Activated T-helper 2 cell treated with anti-CD3 and anti-CD28 coated beads, Interferon-gamma antibody, Interleukin-2, Interleukin-4, amounts not matched to agents 10 μg/mL and 5 μg/mL and 100 μg/mL, durations not matched to agents 14 hours and 24 hours and 36 hours (primary cell): ENCODE data around the gene PRKAG2. TPM values are rescaled to one million over a fixed set of nuclear protein-coding genes. Genes with fewer than 3 reads are reported as not detected.
"Not testable (repeated sequence)": the region's sequence is repeated elsewhere in the genome, so short reads cannot be mapped to it uniquely, and the experiment has no call there.

Source experiments
- DNase-seq: peaks from one replicate; pipeline ENCODE4 v3.0.0; 2021; ENCODE audit warnings: low spot score
- H3K27ac Mint-ChIP-seq: one replicate; pipeline ENCODE4 v1.8.0; 2021; ENCODE audit warnings: mixed read lengths
- H3K27me3 Mint-ChIP-seq: one replicate; pipeline ENCODE4 v1.8.0; 2021; ENCODE audit warnings: low read depth, mixed read lengths
- H3K36me3 Mint-ChIP-seq: one replicate; pipeline ENCODE4 v1.8.0; 2021; ENCODE audit warnings: low read depth, mixed read lengths
- H3K4me1 Mint-ChIP-seq: one replicate; pipeline ENCODE4 v1.8.0; 2021; ENCODE audit warnings: low read depth, mixed read lengths
- H3K4me3 Mint-ChIP-seq: one replicate; pipeline ENCODE4 v1.8.0; 2021; ENCODE audit warnings: low read depth, mild to moderate bottlenecking, moderate library complexity, mixed read lengths
- H3K9me3 Mint-ChIP-seq: one replicate; pipeline ENCODE4 v1.8.0; 2021; ENCODE audit warnings: mixed read lengths
- intact Hi-C: fragments of 100-400 bp; cut with micrococcal nuclease; formaldehyde crosslinking; loops from one replicate; pipeline ENCODE4 v1.15.1; 2023
- total RNA-seq: library from RNA; stranded (reverse); gene quantifications from 2 replicates; pipeline ENCODE4 v1.2.3, GENCODE V29; 2022

PRKAG2 gene
- total RNA-seq, 1 donor from 2014 or later: 14.9 TPM

DNA sequence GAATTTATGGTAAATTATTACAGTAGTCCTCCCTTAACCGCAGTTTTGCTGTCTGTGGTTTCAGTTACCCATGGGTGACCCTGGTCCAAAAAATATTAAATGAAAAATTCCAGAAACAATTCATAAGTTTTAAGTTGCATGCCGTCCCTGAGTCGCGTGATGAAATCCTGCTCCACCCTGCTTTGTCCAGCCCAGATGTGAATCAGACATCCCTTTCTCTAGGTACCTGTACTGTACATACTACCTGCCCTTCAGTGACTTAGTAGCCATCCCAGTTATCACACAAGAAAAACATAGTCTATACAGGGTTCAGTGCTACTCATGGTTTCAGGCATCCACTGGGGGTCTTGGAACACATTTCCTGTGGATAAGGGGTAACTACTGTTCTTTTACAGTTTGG, 336.8 kb downstream of the PRKAG2 start:
- no peak overlapping the region for H3K4me3 Mint-ChIP-seq
- intact Hi-C loops: no loop called here
- no peak for DNase-seq
- no peak overlapping the region for H3K27ac Mint-ChIP-seq
- H3K9me3 Mint-ChIP-seq: no peaks in the 10 kb centered on the region
- peaks cover 3% of the 10 kb centered on the region for H3K4me1 Mint-ChIP-seq
- H3K27me3 Mint-ChIP-seq: peaks cover 29% of the 10 kb centered on the region
- no peaks in the 10 kb centered on the region for H3K36me3 Mint-ChIP-seq

GRCh38 chr7:151539088-151539671, 337.7 kb downstream of the PRKAG2 start:
- peaks cover 29% of the 10 kb centered on the region for H3K27me3 Mint-ChIP-seq
- intact Hi-C loops: no loop called here
- H3K27ac Mint-ChIP-seq: no peak overlapping the region
- no peaks in the 10 kb centered on the region for H3K9me3 Mint-ChIP-seq
- H3K4me3 Mint-ChIP-seq: no peak overlapping the region
- no peaks in the 10 kb centered on the region for H3K36me3 Mint-ChIP-seq
- no peak for DNase-seq
- H3K4me1 Mint-ChIP-seq: peaks cover 3% of the 10 kb centered on the region

DNA sequence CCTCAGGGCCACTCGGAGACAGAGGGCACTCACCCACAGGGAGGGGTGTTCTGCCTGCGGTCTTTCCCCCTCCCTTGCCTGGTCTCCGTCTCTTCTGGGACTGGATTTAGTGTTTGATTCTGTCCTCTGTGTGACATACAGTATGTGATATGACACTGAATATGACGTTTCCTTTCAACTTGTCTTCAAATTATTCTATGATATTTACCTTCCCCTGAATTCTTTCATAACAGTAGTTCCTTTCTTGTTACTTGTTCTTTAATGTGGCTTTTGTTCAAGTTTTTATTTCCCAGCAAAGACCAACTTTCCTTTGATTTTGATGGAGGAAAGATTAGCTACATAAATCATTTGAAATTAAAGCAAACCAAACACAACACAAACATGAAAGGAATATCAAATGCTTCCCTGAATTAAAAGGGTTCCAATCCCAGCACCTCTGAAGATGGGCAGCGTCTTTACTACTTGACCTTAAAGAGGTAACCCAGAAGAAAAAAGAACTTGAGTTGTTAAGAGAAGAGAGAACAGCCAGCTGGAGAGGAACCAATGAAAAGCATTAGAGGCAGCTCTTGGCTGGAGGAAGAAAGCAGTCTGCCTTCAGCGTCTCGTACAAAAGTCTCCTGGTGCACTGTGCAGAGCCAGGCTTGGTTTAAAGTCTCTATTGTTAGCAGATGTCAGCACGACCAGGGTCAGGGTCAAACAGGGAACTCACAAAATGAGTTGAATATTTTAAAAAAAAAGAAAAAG, 338.9 kb downstream of the PRKAG2 start:
- Mint-ChIP-seq H3K27ac (no peak overlapping the region), H3K4me3 (no peak overlapping the region), H3K9me3 (no peaks in the 10 kb centered on the region), H3K36me3 (no peaks in the 10 kb centered on the region), H3K27me3 (peaks cover 23% of the 10 kb centered on the region), H3K4me1 (peaks cover 3% of the 10 kb centered on the region)
- no peak for DNase-seq
- intact Hi-C loops: no loop called here

DNA sequence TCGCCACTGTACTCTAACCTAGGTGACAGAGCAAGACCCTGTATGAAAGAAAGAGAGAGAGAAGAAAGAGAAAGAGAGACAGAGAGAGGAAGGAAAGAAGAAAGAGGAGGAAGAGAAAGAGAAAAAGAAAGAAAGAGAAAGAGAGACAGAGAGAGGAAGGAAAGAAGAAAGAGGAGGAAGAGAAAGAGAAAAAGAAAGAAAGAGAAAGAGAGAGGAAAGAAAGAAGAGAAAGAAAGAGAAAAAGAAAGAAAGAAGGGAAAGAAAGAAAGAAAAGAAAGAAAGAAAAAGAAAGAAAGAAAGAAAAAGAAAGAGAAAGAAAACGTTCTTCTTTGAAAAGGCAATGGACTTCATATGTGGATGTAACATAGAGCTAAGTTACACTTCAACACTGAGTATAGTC, 340.7 kb downstream of the PRKAG2 start:
- H3K27ac Mint-ChIP-seq, DNase-seq, H3K36me3 Mint-ChIP-seq, H3K9me3 Mint-ChIP-seq, H3K4me1 Mint-ChIP-seq, intact Hi-C loops, H3K4me3 Mint-ChIP-seq: not testable (repeated sequence)
- H3K27me3 Mint-ChIP-seq: peaks cover 23% of the 10 kb centered on the region

DNA sequence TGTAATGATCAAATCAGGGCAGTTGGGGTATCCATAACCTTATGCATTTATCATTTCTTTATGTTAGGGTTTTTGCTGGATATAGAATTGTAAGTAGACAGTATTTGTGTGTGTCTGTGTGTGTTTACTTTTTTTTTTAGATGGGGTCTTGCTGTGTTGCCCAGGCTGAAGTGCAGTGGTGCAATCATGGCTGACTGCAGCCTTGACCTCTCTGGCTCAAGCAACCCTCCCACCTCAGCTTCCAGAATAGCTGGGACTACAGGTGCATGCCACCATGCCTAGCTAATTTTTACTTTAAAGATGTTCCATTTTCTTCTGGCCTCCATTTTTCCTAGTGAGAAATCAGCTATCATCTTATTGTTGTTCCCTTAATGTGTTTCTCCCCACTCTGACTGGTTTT, 347.1 kb downstream of the PRKAG2 start:
- intact Hi-C loops: loop anchor here (10.0 kb wide), 1 partner anchor 1145 kb away; the partner anchor contains the start of gene XRCC2
- no peaks in the 10 kb centered on the region for H3K36me3 Mint-ChIP-seq
- no peak overlapping the region for H3K4me3 Mint-ChIP-seq
- H3K9me3 Mint-ChIP-seq: peaks cover 19% of the 10 kb centered on the region
- H3K27me3 Mint-ChIP-seq: peaks cover 4% of the 10 kb centered on the region
- H3K4me1 Mint-ChIP-seq: no peaks in the 10 kb centered on the region
- no peak for DNase-seq
- H3K27ac Mint-ChIP-seq: no peak overlapping the region

GRCh38 chr7:151524845-151525244, 352.1 kb downstream of the PRKAG2 start:
- Mint-ChIP-seq H3K4me3 (no peak overlapping the region), H3K27ac (no peak overlapping the region), H3K4me1 (peaks cover 2% of the 10 kb centered on the region), H3K27me3 (peaks cover 5% of the 10 kb centered on the region), H3K36me3 (no peaks in the 10 kb centered on the region), H3K9me3 (peaks cover 3% of the 10 kb centered on the region)
- intact Hi-C loops: loop anchor here (10.0 kb wide), 1 partner anchor 1150 kb away; the partner anchor contains the start of gene XRCC2
- no peak for DNase-seq

- Mint-ChIP-seq H3K36me3 (no peaks in the 10 kb centered on the region), H3K4me3 (no peak overlapping the region), H3K4me1 (peaks cover 2% of the 10 kb centered on the region), H3K9me3 (no peaks in the 10 kb centered on the region), H3K27ac (no peak overlapping the region), H3K27me3 (peaks cover 5% of the 10 kb centered on the region)
- no peak for DNase-seq
- intact Hi-C loops: loop anchor here (10.0 kb wide), 1 partner anchor 1150 kb away; the partner anchor contains the start of gene XRCC2
Measured at GRCh38 chr7:151524331-151524730, 352.6 kb downstream of the PRKAG2 start.

DNA sequence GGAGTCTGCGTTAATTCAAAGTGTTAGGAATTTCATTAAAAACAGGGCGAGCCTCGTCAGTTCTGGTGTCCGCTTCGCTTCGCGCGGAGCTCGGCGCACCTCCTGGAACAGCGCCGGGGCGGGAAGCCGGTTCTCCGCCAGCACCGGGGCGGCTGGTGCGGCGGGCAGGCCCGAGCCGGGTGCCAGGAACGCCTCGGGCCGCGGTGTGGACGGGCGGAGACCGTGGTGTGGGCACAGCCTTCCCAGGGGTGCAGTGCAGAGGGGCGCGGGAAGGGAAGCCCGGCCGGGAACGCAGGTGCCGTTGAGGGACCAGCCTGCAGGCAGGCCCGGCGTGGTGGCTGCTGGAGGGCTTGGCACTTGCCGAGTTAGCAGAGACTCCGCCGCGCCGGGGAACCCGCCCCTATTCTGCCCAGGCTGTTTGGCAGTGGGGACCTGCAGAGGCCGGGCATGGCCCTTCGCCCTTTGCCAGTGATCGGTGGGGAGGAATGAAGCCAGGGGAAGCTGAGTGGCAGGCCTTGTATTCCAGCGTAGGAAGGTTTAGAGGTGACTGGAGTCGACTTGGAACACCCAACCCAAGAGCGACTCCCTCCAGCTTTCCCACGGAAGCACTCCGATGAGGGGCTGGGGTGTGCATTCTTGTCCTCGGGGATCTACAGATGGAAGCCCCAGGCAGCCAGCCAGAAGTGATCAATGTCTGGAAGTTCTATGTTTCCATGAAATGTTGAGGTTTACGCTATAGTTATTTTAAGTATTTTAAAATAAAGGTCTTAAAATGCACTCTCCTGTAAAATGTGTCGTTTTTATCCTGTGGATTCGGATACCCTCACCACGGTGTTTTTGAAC, 356.3 kb downstream of the PRKAG2 start:
- intact Hi-C loops: loop anchor here (2.0 to 10.0 kb wide), 2 partner anchors 112 to 1154 kb away; partner anchors contain the start of gene XRCC2

DNA sequence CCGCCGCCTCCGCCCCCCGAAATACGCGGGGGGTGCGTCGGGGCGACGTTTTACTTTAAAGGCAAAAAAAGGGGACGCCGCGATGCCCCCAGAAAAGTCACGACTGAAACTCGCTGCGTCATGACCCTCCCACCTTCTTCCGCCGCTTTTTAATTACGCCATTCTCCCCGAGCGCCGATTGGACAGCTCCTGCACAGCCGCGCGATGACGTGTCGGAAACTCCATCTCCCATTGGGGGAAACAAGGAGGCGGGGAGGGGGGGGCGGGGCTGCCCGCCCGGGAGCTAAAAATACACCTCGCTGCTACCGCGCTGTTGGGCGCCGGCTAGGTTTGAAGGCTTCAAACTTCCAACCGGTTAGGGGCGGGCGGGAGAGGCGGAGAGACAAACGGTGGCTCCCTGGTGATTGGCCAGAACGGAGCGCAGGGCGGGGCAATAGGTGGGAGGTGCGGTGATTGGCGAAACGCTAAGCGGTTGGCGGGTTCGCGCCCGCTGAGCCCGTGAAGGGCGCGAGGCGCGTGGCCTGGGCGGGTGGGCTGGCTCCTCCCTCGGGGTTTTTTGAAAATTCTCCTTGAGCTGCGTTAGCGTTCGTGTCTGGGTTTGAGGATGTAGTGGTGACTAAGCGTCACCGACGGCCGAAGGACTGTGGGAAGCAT, 357.0 kb downstream of the PRKAG2 start, which contains the start of gene RHEB:
Gene RHEB, minus strand, starts transcription at position 131 of the 654 bp plus-strand sequence. CDS start 384 bp downstream, outside the sequence.
- no peaks in the 10 kb centered on the region for H3K9me3 Mint-ChIP-seq
- peaks cover 23% of the 10 kb centered on the region for H3K36me3 Mint-ChIP-seq
- H3K27ac Mint-ChIP-seq: peak within 1 kb of the TSS; percentile 96
- peaks cover 31% of the 10 kb centered on the region for H3K4me1 Mint-ChIP-seq
- H3K27me3 Mint-ChIP-seq: peaks cover 2% of the 10 kb centered on the region
- peak within 1 kb of the TSS; percentile 96 for H3K4me3 Mint-ChIP-seq
- intact Hi-C loops: loop anchor here (1.0 to 10.0 kb wide), 7 partner anchors 38 to 1155 kb away; partner anchors contain the start of genes ABCF2, GALNT11 and XRCC2
- DNase-seq: peak; percentile 97

More for the DNA sequence above, 356.3 kb downstream of the PRKAG2 start:
- Mint-ChIP-seq H3K27me3 (peaks cover 2% of the 10 kb centered on the region), H3K36me3 (peaks cover 22% of the 10 kb centered on the region), H3K9me3 (no peaks in the 10 kb centered on the region), H3K4me3 (peak overlapping the region; percentile 83), H3K4me1 (peaks cover 23% of the 10 kb centered on the region), H3K27ac (peak overlapping the region; percentile 96)
- DNase-seq: peak; percentile 33

GRCh38 chr7:151518947-151519764, 357.8 kb downstream of the PRKAG2 start:
- peak overlapping the region; percentile 96 for H3K4me3 Mint-ChIP-seq
- intact Hi-C loops: loop anchor here (1.0 to 10.0 kb wide), 5 partner anchors 37 to 506 kb away; partner anchors contain the start of genes ABCF2 and GALNT11
- H3K27me3 Mint-ChIP-seq, H3K9me3 Mint-ChIP-seq, DNase-seq: not testable (repeated sequence)
- peaks cover 33% of the 10 kb centered on the region for H3K4me1 Mint-ChIP-seq
- peak overlapping the region; percentile 96 for H3K27ac Mint-ChIP-seq
- H3K36me3 Mint-ChIP-seq: peaks cover 27% of the 10 kb centered on the region

DNA sequence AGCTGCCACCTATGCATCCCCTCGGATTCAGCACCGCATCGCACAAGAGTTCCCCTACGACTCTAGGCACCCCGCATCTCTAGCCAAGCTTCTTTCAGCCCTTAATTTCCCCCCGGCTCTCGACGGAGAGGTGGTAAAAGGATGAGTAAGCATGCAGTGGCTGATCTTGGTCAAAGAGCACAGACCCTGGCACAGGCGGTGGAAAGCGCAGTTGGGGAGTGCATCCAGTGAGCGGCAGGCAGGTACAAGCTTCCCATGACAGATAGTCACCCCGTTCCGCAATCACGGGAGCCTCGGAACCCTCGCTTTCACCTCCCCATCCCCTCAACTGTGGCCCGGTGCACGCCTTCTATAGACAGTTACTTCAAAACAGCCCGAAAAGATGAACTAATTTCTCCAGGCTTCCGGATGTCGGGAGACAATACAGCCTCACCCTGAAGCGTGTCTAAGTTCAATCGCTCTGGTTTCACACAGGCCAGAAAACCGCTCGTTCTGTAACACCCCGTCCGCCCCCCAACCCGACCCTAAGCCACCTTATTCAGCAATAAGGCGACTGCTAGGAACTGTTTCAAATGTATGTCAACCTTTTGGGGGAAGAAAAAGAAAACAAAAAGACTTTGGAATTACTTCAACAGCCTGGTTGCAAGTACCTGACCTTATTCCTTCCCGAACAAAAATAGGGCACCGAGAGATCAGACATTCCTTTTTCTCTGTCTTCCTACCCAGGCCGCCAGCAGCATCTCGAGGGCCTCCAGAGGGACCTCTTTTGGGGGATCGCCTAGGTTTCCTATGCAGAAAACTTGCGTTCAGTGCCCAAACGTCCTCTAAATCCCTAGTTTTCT, 358.6 kb downstream of the PRKAG2 start:
- H3K4me3 Mint-ChIP-seq: peak overlapping the region; percentile 96
- H3K27ac Mint-ChIP-seq: peak overlapping the region; percentile 88
- DNase-seq: peak; percentile 34
- H3K4me1 Mint-ChIP-seq: peaks cover 40% of the 10 kb centered on the region
- peaks cover 2% of the 10 kb centered on the region for H3K27me3 Mint-ChIP-seq
- H3K36me3 Mint-ChIP-seq: peaks cover 34% of the 10 kb centered on the region
- intact Hi-C loops: loop anchor here (5.0 to 10.0 kb wide), 4 partner anchors 36 to 506 kb away; partner anchors contain the start of genes ABCF2 and GALNT11
- no peaks in the 10 kb centered on the region for H3K9me3 Mint-ChIP-seq
